CD4-positive, alpha-beta memory T cell (primary cell): ENCODE results near the gene MIB1. TPM values are rescaled to one million over a fixed set of nuclear protein-coding genes. Genes with fewer than 3 reads are reported as not detected.
"Not testable (repeated sequence)": the region's sequence is repeated elsewhere in the genome, so short reads cannot be mapped to it uniquely, and the experiment has no call there.

Source experiments
- CTCF ChIA-PET: fragments of 350-600 bp; sonication (Branson Sonifier 250); formaldehyde crosslinking; loops from one replicate; lab custom pipeline; 2021; ENCODE audit warnings: inconsistent platforms; ENCODE audit not compliant: partially characterized antibody; lab: Charles Lee
- POLR2A ChIA-PET: fragments of 350-600 bp; sonication (Branson Sonifier 250); formaldehyde crosslinking; loops from one replicate; lab custom pipeline; 2021; ENCODE audit not compliant: partially characterized antibody; lab: Charles Lee
- DNase-seq, 5 donors: peaks; one replicate each; pipeline versions ENCODE4 v3.0.0 to v3.0.0-alpha.2; 2020 to 2022; ENCODE audit warnings: mixed read lengths in 1 of 5
- H3K27ac ChIP-seq: one replicate; pipeline ENCODE4 v1.7.0; 2013; ENCODE audit warnings: low read depth, low read length
- H3K27me3 ChIP-seq: 2 replicates; pipeline ENCODE4 v1.7.0; 2013; ENCODE audit warnings: mild to moderate bottlenecking, low read length, moderate library complexity; ENCODE audit not compliant: insufficient read depth
- H3K36me3 ChIP-seq: 2 replicates; pipeline ENCODE4 v1.7.0; 2013; ENCODE audit warnings: mild to moderate bottlenecking, low read length, moderate library complexity; ENCODE audit not compliant: insufficient read depth
- H3K4me1 ChIP-seq: 2 replicates; pipeline ENCODE4 v1.7.0; 2013; ENCODE audit warnings: mild to moderate bottlenecking, low read length, moderate library complexity; ENCODE audit not compliant: insufficient read depth
- H3K4me3 ChIP-seq, 2 donors: one replicate each; pipeline ENCODE4 v1.7.0; 2013; ENCODE audit warnings: low read length in 2 of 2, mild to moderate bottlenecking in 1 of 2
- H3K9me3 ChIP-seq, 2 donors: one replicate each; pipeline ENCODE4 v1.7.0; 2013; ENCODE audit warnings: low read length in 2 of 2, control low read depth in 1 of 2; ENCODE audit not compliant: control insufficient read depth in 1 of 2
- H3K27ac Mint-ChIP-seq, 7 donors: one replicate each; pipeline ENCODE4 v1.8.0; 2020 to 2021; ENCODE audit warnings: mixed read lengths in 7 of 7, mild to moderate bottlenecking in 6 of 7, inconsistent platforms in 3 of 7, moderate library complexity in 3 of 7
- H3K27me3 Mint-ChIP-seq, 2 donors: one replicate each; pipeline ENCODE4 v1.8.0; 2020 to 2021; ENCODE audit warnings: mixed read lengths in 2 of 2
- H3K36me3 Mint-ChIP-seq, 2 donors: one replicate each; pipeline ENCODE4 v1.8.0; 2020 to 2021; ENCODE audit warnings: mixed read lengths in 2 of 2, inconsistent platforms in 1 of 2, mild to moderate bottlenecking in 1 of 2
- H3K4me1 Mint-ChIP-seq, 4 donors: one replicate each; pipeline ENCODE4 v1.8.0; 2020 to 2021; ENCODE audit warnings: mixed read lengths in 4 of 4, mild to moderate bottlenecking in 1 of 4
- H3K4me3 Mint-ChIP-seq, 8 donors: one replicate each; pipeline ENCODE4 v1.8.0; 2020 to 2021; ENCODE audit warnings: mixed read lengths in 8 of 8, mild to moderate bottlenecking in 7 of 8, moderate library complexity in 6 of 8, inconsistent platforms in 3 of 8
- H3K9me3 Mint-ChIP-seq, 8 donors: one replicate each; pipeline ENCODE4 v1.8.0; 2020 to 2021; ENCODE audit warnings: mixed read lengths in 8 of 8, mild to moderate bottlenecking in 5 of 8, inconsistent platforms in 3 of 8, moderate library complexity in 1 of 8
- intact Hi-C: fragments of 100-400 bp; cut with micrococcal nuclease; formaldehyde crosslinking; loops from one replicate; pipeline ENCODE4 v1.15.1; 2023
- polyA plus RNA-seq, 2 donors: library from polyadenylated mRNA; unstranded; fragments of 300-500 nt; fragmentation: Illumina TruSeq; gene quantifications; one replicate each; pipeline ENCODE4 v1.2.3, GENCODE V29; 2021
- total RNA-seq, 2 experiments: library from RNA; stranded (reverse); gene quantifications; one replicate each; pipeline ENCODE4 v1.2.3, GENCODE V29; 2021

Gene MIB1
- total and polyA plus RNA-seq, 4 experiments from 2014 or later, result 6.7 to 39.0 (median 22.6) TPM

DNA sequence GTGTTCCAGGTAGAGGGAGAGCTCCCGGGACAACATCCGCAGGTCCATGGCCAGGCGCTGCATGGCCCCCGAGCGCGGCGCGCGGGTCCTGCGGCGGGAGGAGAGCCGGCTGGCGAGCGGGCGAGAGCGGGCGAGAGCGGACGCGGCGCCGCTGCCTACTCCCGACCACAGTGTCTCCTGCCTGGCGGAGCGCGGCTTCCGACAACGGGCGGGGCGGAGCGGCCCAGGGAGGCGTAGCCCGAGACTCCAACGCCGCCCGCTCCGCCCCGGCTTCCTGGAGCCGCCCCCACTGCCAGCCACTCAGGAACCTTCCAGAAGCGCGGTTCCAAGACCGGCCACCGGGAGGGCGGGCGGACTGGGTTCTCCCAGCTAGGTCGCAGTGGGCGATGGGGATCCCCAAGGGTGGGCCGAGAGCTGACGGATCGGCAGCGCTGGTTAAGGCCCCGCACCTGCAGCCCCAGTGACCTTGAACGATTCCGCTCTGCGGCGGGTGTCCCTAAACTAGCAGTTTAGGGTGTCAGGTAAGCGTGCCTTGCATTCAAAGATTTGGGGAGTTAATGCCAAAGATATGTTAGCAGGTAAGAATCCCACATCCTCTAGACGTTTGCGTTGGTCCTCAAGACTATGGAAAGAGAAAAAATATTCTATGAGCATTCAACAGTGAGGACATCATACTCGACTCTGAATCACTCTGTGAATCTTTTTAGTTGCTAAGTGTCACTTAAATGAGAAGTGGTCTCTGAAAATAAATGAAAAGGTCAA lies 35.8 kb upstream of the MIB1 start, which contains the start of gene ABHD3:
Gene ABHD3 (minus strand): TSS at position 172 of the 762 bp plus-strand sequence. CDS start 109 bp downstream, at position 63.
- DNase-seq, result peak; percentile 90 to 93 (median 92)
- H3K9me3 Mint-ChIP-seq, result no peaks in the 10 kb centered on the region
- peak within 1 kb of the TSS; percentile 94 to 96 (median 95) for H3K27ac Mint-ChIP-seq
- intact Hi-C loops, result loop anchor here (1.0 to 5.0 kb wide), 5 partner anchors 20 to 592 kb away; partner anchors contain the start of genes ESCO1, MIB1, ROCK1 and SNRPD1
- ChIA-PET CTCF (interaction anchor here (0.5 to 2.6 kb wide), 14 partner anchors 10 to 106 kb away, joined by 3 to 12 read pairs (median 4); partner anchors contain the start of genes ESCO1, MIB1 and SNRPD1), POLR2A (interaction anchor here (0.9 to 3.1 kb wide), 17 partner anchors 8 to 593 kb away, joined by 3 to 77 read pairs (median 7); partner anchors contain the start of genes ESCO1, MIB1, ROCK1 and SNRPD1)
- no peaks in the 10 kb centered on the region for H3K27me3 ChIP-seq
- H3K27me3 Mint-ChIP-seq, result no peaks in the 10 kb centered on the region
- peaks cover 8% of the 10 kb centered on the region for H3K36me3 ChIP-seq
- peak within 1 kb of the TSS; percentile 81 for H3K27ac ChIP-seq
- H3K36me3 Mint-ChIP-seq, result peaks cover 7 to 28% of the 10 kb centered on the region in 2 donors
- H3K4me1 Mint-ChIP-seq, result peaks cover 19 to 44% (median 30%) of the 10 kb centered on the region in 4 donors
- peaks cover 24% of the 10 kb centered on the region for H3K4me1 ChIP-seq
- H3K4me3 Mint-ChIP-seq, result peak within 1 kb of the TSS; percentile 97 to 99 (median 98)
- H3K9me3 ChIP-seq, result no peaks in the 10 kb centered on the region
- H3K4me3 ChIP-seq, result peak within 1 kb of the TSS; percentile 82 to 92

GRCh38 chr18:21706386-21706865 lies 34.2 kb upstream of the MIB1 start:
- no peaks in the 10 kb centered on the region for H3K9me3 Mint-ChIP-seq
- peaks cover 24% of the 10 kb centered on the region for H3K4me1 ChIP-seq
- peaks cover 19 to 44% (median 28%) of the 10 kb centered on the region in 4 donors for H3K4me1 Mint-ChIP-seq
- no peaks in the 10 kb centered on the region for H3K9me3 ChIP-seq
- CTCF ChIA-PET, result no interaction called here
- H3K4me3 ChIP-seq, result no peak overlapping the region
- H3K27ac ChIP-seq, result no peak overlapping the region
- POLR2A ChIA-PET, result interaction anchor here (1.1 kb wide), 2 partner anchors 36 to 106 kb away, joined by 3 to 4 read pairs; partner anchors contain the start of gene ESCO1
- H3K27me3 ChIP-seq, result no peaks in the 10 kb centered on the region
- DNase-seq, result peak in 1 of 5 donors; percentile 39
- H3K4me3 Mint-ChIP-seq, result no peak overlapping the region
- H3K36me3 ChIP-seq, result peaks cover 5% of the 10 kb centered on the region
- H3K27ac Mint-ChIP-seq, result no peak overlapping the region
- peaks cover 3 to 22% of the 10 kb centered on the region in 2 donors for H3K36me3 Mint-ChIP-seq
- H3K27me3 Mint-ChIP-seq, result no peaks in the 10 kb centered on the region
- intact Hi-C loops, result no loop called here

DNA sequence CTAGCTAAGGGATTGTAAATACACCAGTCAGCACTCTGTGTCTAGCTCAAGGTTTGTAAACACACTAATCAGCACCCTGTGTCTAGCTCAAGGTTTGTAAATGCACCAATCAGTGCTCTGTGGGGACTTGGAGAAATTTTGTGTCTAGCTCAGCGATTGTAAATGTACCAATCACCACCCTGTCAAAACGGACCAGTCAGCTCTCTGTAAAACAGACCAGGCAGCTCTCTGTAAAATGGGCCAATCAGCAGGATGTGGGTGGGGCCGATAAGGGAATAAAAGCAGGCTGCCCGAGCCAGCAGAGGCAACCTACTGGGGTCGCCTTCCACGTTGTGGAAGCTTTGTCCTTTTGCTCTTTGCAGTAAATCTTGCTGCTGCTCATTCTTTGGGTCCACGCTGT lies 33.5 kb upstream of the MIB1 start:
- not testable (repeated sequence) for H3K27ac Mint-ChIP-seq

GRCh38 chr18:21714474-21714873 lies 26.1 kb upstream of the MIB1 start:
- Histone ChIP-seq H3K27ac (no peak overlapping the region), H3K4me1 (no peaks in the 10 kb centered on the region), H3K9me3 (no peaks in the 10 kb centered on the region), H3K4me3 (no peak overlapping the region), H3K27me3 (no peaks in the 10 kb centered on the region), H3K36me3 (no peaks in the 10 kb centered on the region)
- intact Hi-C loops, result no loop called here
- ChIA-PET CTCF (interaction anchor here (1.0 to 2.6 kb wide), 2 partner anchors 10 to 26 kb away, joined by 3 to 5 read pairs; partner anchors contain the start of genes ABHD3 and MIB1), POLR2A (interaction anchor here (1.3 to 1.6 kb wide), 2 partner anchors 10 to 114 kb away, joined by 3 to 4 read pairs; partner anchors contain the start of genes ABHD3 and ESCO1)
- Mint-ChIP-seq H3K27ac (no peak overlapping the region), H3K4me1 (peaks cover 0 to 3% (median under 1%) of the 10 kb centered on the region in 4 donors), H3K9me3 (peaks cover 0 to 10% (median 5%) of the 10 kb centered on the region in 8 donors), H3K36me3 (no peaks in the 10 kb centered on the region), H3K27me3 (peaks cover 0 to 2% of the 10 kb centered on the region in 2 donors), H3K4me3 (no peak overlapping the region)
- no peak for DNase-seq

More for the DNA sequence above, 33.5 kb upstream of the MIB1 start:
- H3K4me3 Mint-ChIP-seq, H3K36me3 ChIP-seq, H3K9me3 ChIP-seq, CTCF ChIA-PET, H3K4me3 ChIP-seq, DNase-seq, intact Hi-C loops, H3K27me3 ChIP-seq, H3K27ac ChIP-seq, H3K27me3 Mint-ChIP-seq, H3K9me3 Mint-ChIP-seq: not testable (repeated sequence)
- H3K4me1 ChIP-seq, result peaks cover 24% of the 10 kb centered on the region
- Mint-ChIP-seq H3K4me1 (peaks cover 19 to 40% (median 28%) of the 10 kb centered on the region in 4 donors), H3K36me3 (peaks cover 3 to 20% of the 10 kb centered on the region in 2 donors)
- POLR2A ChIA-PET, result interaction anchor here (1.1 to 1.4 kb wide), 3 partner anchors 28 to 106 kb away, joined by 3 to 4 read pairs (median 3); partner anchors contain the start of gene ESCO1

DNA sequence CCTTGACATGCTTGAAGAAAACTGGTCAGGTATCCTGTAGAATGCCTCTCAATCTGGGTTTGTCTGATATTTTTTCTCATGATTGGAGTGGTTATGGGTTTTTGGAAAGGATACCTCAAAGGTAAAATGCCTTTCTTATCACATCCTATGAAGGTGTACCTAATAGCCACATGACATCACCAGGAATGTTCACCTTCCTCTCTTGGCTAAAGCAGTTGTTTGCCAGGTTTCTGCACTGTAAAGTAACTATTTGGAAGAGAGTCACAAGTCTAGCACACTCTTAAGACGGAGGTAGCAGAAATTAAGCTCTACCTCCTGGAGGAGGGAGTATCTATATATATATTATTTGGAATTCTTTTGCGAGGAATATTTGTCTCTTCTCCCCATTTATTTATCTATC lies 17.9 kb upstream of the MIB1 start:
- ChIA-PET POLR2A (no interaction called here), CTCF (no interaction called here)
- H3K27ac ChIP-seq, result no peak overlapping the region
- Mint-ChIP-seq H3K36me3 (no peaks in the 10 kb centered on the region), H3K4me3 (no peak overlapping the region), H3K27me3 (peaks cover 0 to 2% of the 10 kb centered on the region in 2 donors), H3K9me3 (no peaks in the 10 kb centered on the region), H3K4me1 (no peaks in the 10 kb centered on the region), H3K27ac (no peak overlapping the region)
- H3K27me3 ChIP-seq, result no peaks in the 10 kb centered on the region
- intact Hi-C loops, result no loop called here
- H3K36me3 ChIP-seq, result no peaks in the 10 kb centered on the region
- H3K4me3 ChIP-seq, result no peak overlapping the region
- no peak for DNase-seq
- H3K9me3 ChIP-seq, result no peaks in the 10 kb centered on the region
- H3K4me1 ChIP-seq, result no peaks in the 10 kb centered on the region

DNA sequence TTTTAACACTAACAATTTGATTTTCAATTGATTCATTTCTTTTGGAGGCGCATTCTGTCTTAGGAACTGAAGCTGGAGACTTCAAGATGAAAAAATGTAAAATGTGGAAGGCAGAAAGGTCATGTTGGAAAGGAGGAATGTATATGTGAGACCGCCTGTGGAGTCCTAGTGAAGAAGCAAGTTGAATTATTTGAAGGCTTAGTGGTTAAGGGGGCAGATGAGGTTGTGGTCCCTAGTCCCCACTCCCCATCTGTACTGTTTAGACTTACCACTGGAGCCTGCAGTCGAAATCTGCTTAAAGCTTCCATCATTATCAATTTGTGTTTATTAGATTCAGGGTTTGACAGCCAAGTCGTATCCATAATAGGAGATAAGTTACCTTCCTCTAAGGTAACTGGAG lies 15.4 kb upstream of the MIB1 start:
- Mint-ChIP-seq H3K9me3 (no peaks in the 10 kb centered on the region), H3K4me1 (no peaks in the 10 kb centered on the region), H3K4me3 (no peak overlapping the region), H3K27me3 (peaks cover 0 to 2% of the 10 kb centered on the region in 2 donors), H3K36me3 (no peaks in the 10 kb centered on the region), H3K27ac (no peak overlapping the region)
- ChIA-PET CTCF (interaction anchor here (0.7 kb wide), 1 partner anchor 54 kb away, joined by 4 read pairs; no protein-coding TSS in a partner anchor), POLR2A (no interaction called here)
- Histone ChIP-seq H3K4me3 (no peak overlapping the region), H3K9me3 (no peaks in the 10 kb centered on the region), H3K36me3 (no peaks in the 10 kb centered on the region), H3K4me1 (no peaks in the 10 kb centered on the region), H3K27me3 (no peaks in the 10 kb centered on the region), H3K27ac (no peak overlapping the region)
- no peak for DNase-seq
- intact Hi-C loops, result no loop called here

DNA sequence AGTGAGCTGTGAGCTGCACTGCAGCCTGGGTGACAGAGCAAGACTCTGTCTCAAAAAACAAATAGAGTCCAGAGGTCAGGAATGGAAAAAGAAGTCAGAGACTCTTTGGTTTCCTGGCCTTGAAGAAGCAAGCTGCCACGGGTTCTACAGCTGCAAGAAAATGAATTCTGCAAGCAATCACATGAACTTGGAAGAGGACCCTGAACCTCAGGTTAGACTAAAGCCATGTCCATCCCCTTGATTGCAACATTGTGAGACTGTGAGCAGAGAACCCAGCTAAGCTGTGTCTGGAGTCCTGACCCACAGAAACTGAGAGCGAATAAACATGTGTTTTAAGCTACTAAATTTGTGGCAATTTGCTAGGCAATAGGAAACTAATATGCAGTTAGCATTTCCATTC lies 12.9 kb upstream of the MIB1 start:
- H3K36me3 Mint-ChIP-seq, result no peaks in the 10 kb centered on the region
- Histone ChIP-seq H3K27me3 (no peaks in the 10 kb centered on the region), H3K27ac (no peak overlapping the region), H3K4me1 (no peaks in the 10 kb centered on the region), H3K9me3 (no peaks in the 10 kb centered on the region), H3K4me3 (no peak overlapping the region), H3K36me3 (no peaks in the 10 kb centered on the region)
- CTCF ChIA-PET, result interaction anchor here (0.9 to 1.0 kb wide), 2 partner anchors 115 to 123 kb away, joined by 3 read pairs; partner anchors contain the start of gene SNRPD1
- peaks cover 0 to 1% (median 0%) of the 10 kb centered on the region in 4 donors for H3K4me1 Mint-ChIP-seq
- no peaks in the 10 kb centered on the region for H3K27me3 Mint-ChIP-seq
- intact Hi-C loops, result no loop called here
- no peaks in the 10 kb centered on the region for H3K9me3 Mint-ChIP-seq
- POLR2A ChIA-PET, result no interaction called here
- no peak overlapping the region for H3K4me3 Mint-ChIP-seq
- no peak overlapping the region for H3K27ac Mint-ChIP-seq
- DNase-seq, result no peak
